Prostate gland (tissue), 2 donors: ENCODE data around the gene SCN4A.

Experiments used
- CTCF ChIP-seq, 4 experiments: fragments of 200-600 bp in 2 of 4; fragments of 450-650 bp in 2 of 4; sonication (generic) in 2 of 4; IDR thresholded peaks; 1 replicate in 3 of 4; 2 replicates in 1 of 4; pipeline ENCODE4 v1.5.1; 2016 to 2019; ENCODE audit warnings: antibody characterized with exemption in 4 of 4, mild to moderate bottlenecking in 2 of 4, moderate library complexity in 2 of 4
- POLR2A ChIP-seq: fragments of 450-650 bp; IDR thresholded peaks from one replicate; pipeline ENCODE4 v1.6.1; 2016; ENCODE audit warnings: antibody characterized with exemption, mild to moderate bottlenecking

DNA sequence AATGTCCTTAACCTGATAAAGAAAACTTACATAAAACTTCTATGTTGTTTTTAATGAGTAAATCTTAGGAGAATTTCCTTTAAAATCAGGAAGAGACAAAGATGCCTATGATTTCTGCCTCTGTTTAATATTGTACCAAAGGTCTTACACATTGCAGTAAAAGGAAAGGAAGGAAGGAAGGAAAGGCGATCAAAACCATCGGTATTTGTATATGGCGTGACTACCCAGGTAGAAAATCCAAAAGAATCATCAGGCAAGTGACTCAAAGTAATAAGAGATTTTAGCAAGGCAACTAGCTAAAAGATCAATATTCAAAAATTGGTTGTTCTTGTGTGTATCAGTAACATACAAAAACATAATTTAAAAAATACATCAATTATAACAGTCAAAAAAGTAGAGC lies 44.3 kb upstream of the SCN4A start:
- no peak for TF ChIP-seq POLR2A
- no peak for TF ChIP-seq CTCF (IDR thresholded peaks at IDR 0.05)
